K562 (cell line): ENCODE results near the gene CST9L. TPM values are rescaled to one million over a fixed set of nuclear protein-coding genes. Genes with fewer than 3 reads are reported as not detected.

Source experiments
- ATAC-seq: fragments of 200-7000 bp; cut with Tn5 transposase; 3 replicates; pipeline ENCODE4 v1.9.1; 2020; ENCODE audit warnings: moderate library complexity
- BruUV-seq: library from RNA; stranded (reverse); fragments of 400-500 nt; replicated peaks from 2 replicates; lab custom pipeline; 2021; lab: Mats Ljungman, UMichigan
- CTCF ChIA-PET: fragments of 300-600 bp; formaldehyde crosslinking; extraction: SDS; loops from one replicate; lab custom pipeline; 2021; ENCODE audit warnings: low intra/inter-chr PET ratio; lab: Yijun Ruan, JAX
- POLR2A ChIA-PET: fragments of 300-600, 350-650 bp; sonication (Branson Sonifier 250); formaldehyde crosslinking; extraction: SDS; loops from one replicate; lab custom pipeline; 2021; ENCODE audit warnings: antibody characterized with exemption, inconsistent platforms; lab: Yijun Ruan, JAX
- DNase-seq, 4 experiments: peaks; one replicate each; pipeline versions ENCODE4 v3.0.0 to v3.0.0-alpha.2; 2011 to 2018; ENCODE audit warnings: low spot score in 3 of 4, mixed read lengths in 3 of 4; ENCODE audit errors: extremely low read depth in 1 of 4
- FAIRE-seq: peaks from 2 replicates; lab custom pipeline; 2011; peaks lifted over from hg19 to GRCh38; lab: Jason Lieb, UNC
- H2AFZ ChIP-seq: 2 replicates; pipeline ENCODE4 v1.6.0; 2011; ENCODE audit warnings: low read depth, low read length, control low read depth, inconsistent platforms
- H3K27ac ChIP-seq: fragments of 200-600 bp; 3 replicates; pipeline ENCODE4 v1.8.0; 2011; ENCODE audit warnings: low read depth, mild to moderate bottlenecking, control low read depth, inconsistent platforms, low read length, moderate library complexity, mixed read lengths; ENCODE audit errors: extremely low read depth
- H3K27me3 ChIP-seq, 2 experiments: fragments of 300-600 bp in 1 of 2; 2 replicates in 1 of 2; 3 replicates in 1 of 2; pipeline versions ENCODE4 v1.6.0 to v1.8.0; 2011; ENCODE audit warnings: inconsistent platforms in 2 of 2, low read length in 2 of 2, mild to moderate bottlenecking in 1 of 2, mixed read lengths in 1 of 2, moderate library complexity in 1 of 2; ENCODE audit not compliant: control insufficient read depth in 2 of 2, insufficient read depth in 2 of 2
- H3K36me3 ChIP-seq: fragments of 300-600 bp; 3 replicates; pipeline ENCODE4 v1.8.0; 2011; ENCODE audit warnings: mild to moderate bottlenecking, low read length, inconsistent platforms; ENCODE audit not compliant: control insufficient read depth, insufficient read depth
- H3K4me1 ChIP-seq, 2 experiments: fragments of 200-600 bp in 1 of 2; replicated peaks in 1 of 2; 2 replicates in 1 of 2; 3 replicates in 1 of 2; pipeline versions ENCODE4 v1.5.1 to v1.8.0; 2011; ENCODE audit warnings: inconsistent platforms in 2 of 2, low read length in 2 of 2, mild to moderate bottlenecking in 1 of 2, mixed read lengths in 1 of 2, moderate library complexity in 1 of 2; ENCODE audit not compliant: control insufficient read depth in 2 of 2, insufficient read depth in 2 of 2
- H3K4me2 ChIP-seq: 2 replicates; pipeline ENCODE4 v1.6.1; 2011; ENCODE audit warnings: low read length, control low read depth, inconsistent platforms, mixed read lengths; ENCODE audit not compliant: insufficient read depth
- H3K4me3 ChIP-seq: fragments of 200-600 bp; sonication (generic), shearing (Covaris generic); 2 replicates; pipeline ENCODE4 v1.5.1; 2016; ENCODE audit warnings: control low read depth, inconsistent platforms
- H3K79me2 ChIP-seq: fragments of 200-600 bp; 3 replicates; pipeline ENCODE4 v1.8.0; 2011; ENCODE audit warnings: low read length, inconsistent platforms; ENCODE audit not compliant: control insufficient read depth, insufficient read depth
- H3K9ac ChIP-seq, 2 experiments: 2 replicates each; pipeline versions ENCODE4 v1.6.0 to v1.6.1; 2011; ENCODE audit warnings: low read depth in 2 of 2, low read length in 2 of 2, control low read depth in 1 of 2, inconsistent platforms in 1 of 2, mild to moderate bottlenecking in 1 of 2, mixed read lengths in 1 of 2; ENCODE audit not compliant: insufficient read depth in 1 of 2
- H3K9me1 ChIP-seq: one replicate; pipeline ENCODE4 v1.6.0; 2011; ENCODE audit warnings: inconsistent platforms, mild to moderate bottlenecking, low read length, moderate library complexity; ENCODE audit not compliant: control insufficient read depth, insufficient read depth
- H3K9me3 ChIP-seq: replicated peaks from 2 replicates; pipeline ENCODE4 v1.5.1; 2011; ENCODE audit warnings: low read depth, low read length, inconsistent platforms; ENCODE audit not compliant: control insufficient read depth, insufficient read depth
- H4K20me1 ChIP-seq: replicated peaks from 2 replicates; pipeline ENCODE4 v1.6.1; 2011; ENCODE audit warnings: low read length, inconsistent platforms, mixed read lengths; ENCODE audit not compliant: control insufficient read depth, insufficient read depth
- DNMT1 ChIP-seq: fragments of 450-650 bp; IDR thresholded peaks from 2 replicates; pipeline ENCODE4 v1.6.1; 2016; ENCODE audit warnings: antibody characterized with exemption, mild to moderate bottlenecking
- KAT8 ChIP-seq: fragments of 450-650 bp; IDR thresholded peaks from 2 replicates; pipeline ENCODE4 v1.6.1; 2016; ENCODE audit warnings: low read depth, mild to moderate bottlenecking
- MCM7 ChIP-seq, 2 experiments: fragments of 450-650 bp; IDR thresholded peaks; 2 replicates each; pipeline ENCODE4 v1.6.1; 2016 to 2018
- PBX2 ChIP-seq, 2 experiments: IDR thresholded peaks in 1 of 2; conservative IDR thresholded peaks in 1 of 2; 2 replicates each; pipeline ENCODE4 v1.6.1; 2016; ENCODE audit warnings: low read depth in 2 of 2, mild to moderate bottlenecking in 1 of 2, missing compliant biosample characterization in 1 of 2, missing genetic modification characterization in 1 of 2, moderate library complexity in 1 of 2
- SRSF1 ChIP-seq: fragments of 200-400 bp; formaldehyde crosslinking; IDR thresholded peaks from 2 replicates; pipeline ENCODE4 v1.6.1; 2017; ENCODE audit warnings: mild to moderate bottlenecking, low read depth, low read length, moderate library complexity
- ZNF274 ChIP-seq: IDR thresholded peaks from 2 replicates; pipeline ENCODE4 v1.6.1; 2011; ENCODE audit warnings: low read depth, mild to moderate bottlenecking, low read length, moderate library complexity, borderline replicate concordance
- ZSCAN32 ChIP-seq: fragments of 450-650 bp; formaldehyde crosslinking; IDR thresholded peaks from 2 replicates; pipeline ENCODE4 v1.4.0; 2020; ENCODE audit warnings: mild to moderate bottlenecking, moderate library complexity
- WGBS: fragments of 100-300 bp; shearing (Covaris generic); methylation state at CpG from one replicate; pipeline ENCODE4 v1.1.6; 2016; ENCODE audit warnings: low coverage, mixed read lengths; ENCODE audit not compliant: insufficient coverage; ENCODE audit errors: missing lambda C conversion rate; 5-methylcytosine and 5-hydroxymethylcytosine counted together
- in situ Hi-C: fragments of 300-500 bp; cut with MboI; formaldehyde crosslinking; loops from 4 replicates; pipeline ENCODE4 v1.15.0; 2018; ENCODE audit warnings: inconsistent platforms, mixed read lengths
- intact Hi-C: fragments of 100-400 bp; cut with micrococcal nuclease; formaldehyde crosslinking; loops from 2 replicates; pipeline ENCODE4 v1.14.2; 2022
- polyA plus RNA-seq, 8 experiments: library from polyadenylated mRNA; depleted of rRNA in 4 of 8; stranded (reverse) in 5 of 8; unstranded in 3 of 8; fragments of >200 nt; fragmentation: Nextera tagmentation in 2 of 8; fragmentation: Illumina TruSeq in 1 of 8; extraction: Ambion mirVana in 2 of 8; extraction: Trizol in 1 of 8; gene quantifications; 2 replicates each; pipeline versions ENCODE4 v1.2.1 to v1.2.3, GENCODE V29; 2011 to 2014; ENCODE audit warnings: inconsistent platforms in 1 of 8, missing spikeins in 1 of 8
- total RNA-seq, 7 experiments: library from RNA; depleted of rRNA in 6 of 7; stranded (reverse); fragments of >200 nt in 6 of 7; fragmentation: Illumina TruSeq in 2 of 7; extraction: Trizol in 2 of 7; gene quantifications; 2 replicates each; pipeline versions ENCODE4 v1.2.1 to v1.2.3, GENCODE V29; 2011 to 2021; ENCODE audit warnings: low replicate concordance in 1 of 7
- TF ChIP-seq, protein P1 (sequence below), 3 experiments: fragments of 200-800 bp in 1 of 3; fragments of 250-450 bp in 1 of 3; fragments of 450-650 bp in 1 of 3; sonication (Bioruptor Pico) in 1 of 3; sonication (Bioruptor generic) in 1 of 3; formaldehyde crosslinking in 1 of 3; IDR thresholded peaks; 2 replicates each; pipeline versions ENCODE4 v1.6.1 to v1.8.0; 2016 to 2022; ENCODE audit warnings: mild to moderate bottlenecking in 2 of 3, missing genetic modification characterization in 2 of 3, missing compliant biosample characterization in 1 of 3, moderate library complexity in 1 of 3

Gene CST9L
- total and polyA plus RNA-seq, 9 of the 15 experiments (the other 6 are each of a cell fraction or from before 2014, with no cell fraction given), result not detected

- FAIRE-seq (no peak), DNase-seq (no peak)
- WGBS, result 0% methylated on average over 1 of the region's 1 CpG
- no peaks in the 10 kb centered on the region for H3K79me2 ChIP-seq
- ChIA-PET POLR2A (interaction anchor here (1.1 kb wide), 1 partner anchor 13 kb away, joined by 4 read pairs; no protein-coding TSS in a partner anchor), CTCF (no interaction called here)
- BruUV-seq, result no TSS peak
- no peaks in the 10 kb centered on the region for H3K4me1 ChIP-seq
- H3K9me1 ChIP-seq, result no peaks in the 10 kb centered on the region
- in situ Hi-C loops, result no loop called here
- no peaks in the 10 kb centered on the region for H4K20me1 ChIP-seq
- no peaks in the 10 kb centered on the region for H3K27me3 ChIP-seq
- H3K9ac ChIP-seq, result no peak overlapping the region
- H3K36me3 ChIP-seq, result no peaks in the 10 kb centered on the region
- H3K4me2 ChIP-seq, result no peak overlapping the region
- no peak overlapping the region for H2AFZ ChIP-seq
- no peaks in the 10 kb centered on the region for H3K9me3 ChIP-seq
- TF ChIP-seq PBX2 (CRISPR knock-in tag; IDR thresholded peaks at IDR 0.05; ENCODE audit: low read depth), result no peak
- no peak for TF ChIP-seq PBX2 (tag; conservative IDR thresholded peaks at IDR 0.05; ENCODE audit: low read depth)
- TF ChIP-seq DNMT1, result no peak
- TF ChIP-seq KAT8, result no peak
- no peak for TF ChIP-seq SRSF1
- TF ChIP-seq, protein P1, sequence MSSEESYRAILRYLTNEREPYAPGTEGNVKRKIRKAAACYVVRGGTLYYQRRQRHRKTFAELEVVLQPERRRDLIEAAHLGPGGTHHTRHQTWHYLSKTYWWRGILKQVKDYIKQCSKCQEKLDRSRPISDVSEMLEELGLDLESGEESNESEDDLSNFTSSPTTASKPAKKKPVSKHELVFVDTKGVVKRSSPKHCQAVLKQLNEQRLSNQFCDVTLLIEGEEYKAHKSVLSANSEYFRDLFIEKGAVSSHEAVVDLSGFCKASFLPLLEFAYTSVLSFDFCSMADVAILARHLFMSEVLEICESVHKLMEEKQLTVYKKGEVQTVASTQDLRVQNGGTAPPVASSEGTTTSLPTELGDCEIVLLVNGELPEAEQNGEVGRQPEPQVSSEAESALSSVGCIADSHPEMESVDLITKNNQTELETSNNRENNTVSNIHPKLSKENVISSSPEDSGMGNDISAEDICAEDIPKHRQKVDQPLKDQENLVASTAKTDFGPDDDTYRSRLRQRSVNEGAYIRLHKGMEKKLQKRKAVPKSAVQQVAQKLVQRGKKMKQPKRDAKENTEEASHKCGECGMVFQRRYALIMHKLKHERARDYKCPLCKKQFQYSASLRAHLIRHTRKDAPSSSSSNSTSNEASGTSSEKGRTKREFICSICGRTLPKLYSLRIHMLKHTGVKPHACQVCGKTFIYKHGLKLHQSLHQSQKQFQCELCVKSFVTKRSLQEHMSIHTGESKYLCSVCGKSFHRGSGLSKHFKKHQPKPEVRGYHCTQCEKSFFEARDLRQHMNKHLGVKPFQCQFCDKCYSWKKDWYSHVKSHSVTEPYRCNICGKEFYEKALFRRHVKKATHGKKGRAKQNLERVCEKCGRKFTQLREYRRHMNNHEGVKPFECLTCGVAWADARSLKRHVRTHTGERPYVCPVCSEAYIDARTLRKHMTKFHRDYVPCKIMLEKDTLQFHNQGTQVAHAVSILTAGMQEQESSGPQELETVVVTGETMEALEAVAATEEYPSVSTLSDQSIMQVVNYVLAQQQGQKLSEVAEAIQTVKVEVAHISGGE (CRISPR knock-in tag; IDR thresholded peaks at IDR 0.05), result no peak
- TF ChIP-seq ZNF274, result no peak
- TF ChIP-seq ZSCAN32 (CRISPR knock-in tag), result no peak
- TF ChIP-seq MCM7 (IDR thresholded peaks at IDR 0.05), result no peak
- TF ChIP-seq, all 486 proteins: peak for 0
- intact Hi-C loops, result no loop called here
- no peak for ATAC-seq
- Histone ChIP-seq H3K4me3 (no peak overlapping the region), H3K27ac (no peak overlapping the region)
Observed at GRCh38 chr20:23530937-23531567, 37.2 kb downstream of the CST9L start.
